ENCODE measurements around the gene RIMS1.

Gene RIMS1

DNA sequence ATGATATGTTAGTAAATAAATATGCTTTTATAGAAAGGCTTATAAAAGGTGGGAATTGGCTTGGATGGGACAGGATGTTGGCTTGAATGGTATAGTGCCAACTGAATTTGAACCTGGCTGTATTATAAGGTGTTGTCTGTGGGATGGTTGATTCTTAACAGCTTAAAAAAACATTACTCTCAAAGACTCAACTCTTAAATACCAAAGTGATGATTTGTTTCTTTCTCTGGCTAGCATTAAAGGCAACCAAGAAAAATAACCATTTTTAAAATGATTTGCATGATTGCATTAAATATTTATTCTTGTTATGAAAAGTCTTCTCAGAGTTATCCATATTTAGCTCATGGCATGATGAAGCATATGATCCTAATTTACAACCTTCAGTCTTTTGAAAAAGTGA is 216.2 kb downstream of the RIMS1 start:
- DNase-seq: no peak

DNA sequence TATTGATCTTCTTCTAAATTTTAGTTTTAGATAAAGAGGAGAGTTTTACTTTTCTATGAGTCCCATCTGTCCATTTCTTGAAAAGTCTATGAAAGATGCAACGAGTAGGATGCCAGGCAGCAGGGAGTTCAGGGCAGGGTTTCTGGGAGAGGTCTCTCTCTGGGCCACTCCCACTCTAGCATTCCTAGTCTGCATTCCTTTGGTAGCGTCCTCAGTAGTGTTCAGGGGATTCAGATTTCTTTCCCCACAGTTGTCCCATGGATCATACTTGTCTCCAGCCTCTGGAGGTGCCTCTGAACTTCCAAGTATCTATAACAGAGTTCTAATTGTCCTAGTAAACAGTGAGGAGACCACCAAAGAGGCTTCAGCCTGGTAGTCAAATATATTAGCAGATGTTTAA is 225.3 kb downstream of the RIMS1 start:
- no peak for DNase-seq

DNA sequence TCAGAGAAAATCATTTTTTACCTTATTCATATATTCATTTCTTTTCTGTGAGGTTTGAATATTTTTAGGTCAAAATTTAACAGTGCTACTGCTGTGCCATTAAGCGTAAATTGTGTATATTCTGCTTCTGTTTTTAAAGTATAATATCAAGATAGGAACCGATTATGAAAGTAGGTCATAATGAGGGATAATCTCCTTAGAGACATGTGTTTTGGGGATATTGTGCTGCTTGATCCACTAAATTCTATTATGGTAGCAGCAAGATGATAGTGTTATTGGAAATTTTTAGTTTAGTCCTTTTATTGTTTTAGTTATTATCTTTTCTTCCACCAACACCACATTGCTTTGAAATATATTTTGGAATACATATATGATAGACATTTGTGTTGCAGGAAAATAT is 244.0 kb downstream of the RIMS1 start:
- no peak for DNase-seq

DNA sequence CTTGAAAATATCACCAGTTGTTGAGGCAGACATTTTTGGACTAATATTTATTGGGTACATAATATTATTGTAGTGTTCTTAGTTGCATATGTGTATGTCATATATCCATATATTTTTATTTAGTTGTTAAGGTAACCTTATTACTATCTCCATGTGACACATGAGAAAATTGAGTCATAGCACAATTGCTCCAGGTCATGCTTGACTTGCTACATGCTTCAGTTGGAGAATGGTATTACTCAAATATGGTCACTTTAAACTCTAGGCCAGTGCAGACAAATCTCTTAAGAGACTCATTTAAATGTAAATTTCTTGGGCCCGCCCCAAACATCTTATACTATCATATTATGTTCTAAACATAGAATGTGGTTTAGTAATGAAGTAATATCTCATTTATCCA is 246.1 kb downstream of the RIMS1 start:
- DNase-seq: no peak

DNA sequence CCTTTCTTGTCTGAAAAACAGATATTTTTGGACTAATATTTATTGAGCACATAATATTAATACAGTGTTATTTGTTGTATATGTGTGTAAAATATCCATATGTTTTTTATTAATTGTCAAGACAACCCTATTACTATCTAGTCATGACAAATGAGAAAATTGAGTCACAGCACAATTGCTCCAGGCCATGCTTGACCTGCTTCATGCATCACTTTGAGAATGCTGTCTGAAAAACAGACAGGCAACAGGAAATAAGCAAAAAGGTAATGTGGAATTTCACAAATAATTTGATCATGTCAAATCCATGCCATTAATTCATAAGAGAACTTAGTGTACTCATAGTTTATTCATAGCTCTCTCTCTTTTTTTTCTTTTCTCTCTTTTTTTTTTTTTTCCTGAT is 246.5 kb downstream of the RIMS1 start:
- no peak for DNase-seq

DNA sequence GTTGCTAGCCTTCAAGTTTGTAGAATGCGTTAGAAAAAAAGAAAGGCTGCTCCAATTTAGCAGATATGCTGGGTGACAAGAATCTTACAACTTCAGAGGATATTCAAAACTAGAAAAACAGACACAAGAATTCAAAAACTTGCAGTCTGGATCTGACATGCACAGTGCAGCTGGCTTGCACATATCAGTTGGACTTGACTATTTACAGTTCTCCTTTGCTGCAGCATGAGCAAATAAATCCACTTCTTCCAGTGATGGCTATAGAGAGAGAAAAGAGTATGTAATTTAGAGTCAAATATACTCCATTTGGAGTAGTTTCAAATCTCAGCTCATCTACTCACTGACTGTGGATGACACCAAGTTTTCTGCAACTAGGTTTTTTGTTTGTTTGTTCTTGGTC is 247.0 kb downstream of the RIMS1 start:
- DNase-seq: no peak

DNA sequence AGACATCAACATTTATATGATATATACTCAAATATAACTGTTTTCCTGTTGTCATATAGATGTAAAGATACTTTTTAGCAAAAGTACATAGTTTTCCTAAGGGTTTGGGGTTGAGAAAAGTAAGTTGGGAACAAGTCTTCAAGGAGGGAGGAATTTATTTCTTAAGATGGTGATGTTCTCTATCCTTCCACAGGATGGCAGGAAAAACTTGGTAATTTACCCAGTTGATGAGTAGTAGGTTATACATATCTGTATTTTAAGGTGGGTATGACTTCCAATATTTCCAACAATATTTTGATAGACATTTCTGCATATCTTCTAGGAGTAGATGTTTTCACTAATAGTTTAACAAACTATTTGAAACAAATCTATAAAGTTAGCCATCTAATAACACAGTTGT is 254.4 kb downstream of the RIMS1 start:
- DNase-seq: no peak

DNA sequence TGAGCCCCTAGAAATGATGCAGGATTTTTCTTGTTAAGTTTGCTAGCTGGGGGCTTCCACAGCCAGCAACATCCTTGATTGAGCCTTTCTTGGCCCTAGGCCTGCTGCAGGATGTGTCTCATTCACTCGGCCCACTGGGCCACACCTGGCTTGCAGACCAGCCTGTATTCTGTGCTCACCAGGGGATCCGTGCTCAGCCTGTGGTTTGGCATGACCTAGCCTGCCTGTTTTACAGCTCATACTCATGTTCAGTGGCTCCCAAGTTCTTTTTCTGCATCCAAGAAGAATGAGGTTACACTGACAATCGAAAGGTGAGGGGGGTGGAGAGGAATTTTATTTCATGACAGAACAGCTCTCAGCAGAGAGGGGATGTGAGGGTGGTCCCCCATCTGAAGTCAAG is 263.4 kb downstream of the RIMS1 start:
- no peak for DNase-seq

DNA sequence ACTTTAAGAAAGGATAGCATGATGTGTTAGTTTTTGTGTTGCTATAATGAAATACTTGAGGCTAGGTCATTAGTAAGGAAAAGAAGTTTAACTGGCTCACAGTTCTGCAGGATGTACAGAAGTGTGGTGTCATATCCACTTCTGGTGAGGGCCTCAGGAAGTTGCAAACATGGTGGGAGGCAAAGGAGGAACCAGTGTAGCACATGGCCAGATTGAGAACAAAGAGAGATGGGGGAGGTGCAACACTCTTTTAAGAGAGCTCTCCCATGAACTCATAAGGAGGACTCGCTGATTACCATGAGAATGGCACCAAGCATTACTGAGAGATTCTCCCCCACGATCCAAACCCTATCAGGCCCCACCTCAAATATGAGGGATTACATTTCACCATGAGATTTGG is 265.4 kb downstream of the RIMS1 start:
- no peak for DNase-seq

DNA sequence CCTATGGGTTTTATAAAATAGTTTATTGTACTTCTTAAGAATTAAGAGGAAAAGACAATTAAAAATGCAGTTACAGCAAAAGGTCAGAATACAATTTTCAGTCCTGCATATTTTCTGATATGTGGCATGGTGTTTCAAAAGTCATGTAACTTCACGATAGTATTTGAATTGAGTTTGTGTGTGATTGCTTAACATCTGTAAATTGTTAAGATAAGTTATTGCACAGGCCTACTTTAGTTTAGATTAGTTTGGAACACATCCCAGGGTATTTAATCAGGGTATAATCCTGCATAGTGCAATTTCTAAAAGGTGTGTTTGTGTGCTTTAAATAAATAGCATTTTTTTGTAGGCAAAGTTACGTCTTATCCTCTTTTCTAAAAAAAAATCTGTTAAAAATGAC is 289.6 kb downstream of the RIMS1 start:
- no peak for DNase-seq

DNA sequence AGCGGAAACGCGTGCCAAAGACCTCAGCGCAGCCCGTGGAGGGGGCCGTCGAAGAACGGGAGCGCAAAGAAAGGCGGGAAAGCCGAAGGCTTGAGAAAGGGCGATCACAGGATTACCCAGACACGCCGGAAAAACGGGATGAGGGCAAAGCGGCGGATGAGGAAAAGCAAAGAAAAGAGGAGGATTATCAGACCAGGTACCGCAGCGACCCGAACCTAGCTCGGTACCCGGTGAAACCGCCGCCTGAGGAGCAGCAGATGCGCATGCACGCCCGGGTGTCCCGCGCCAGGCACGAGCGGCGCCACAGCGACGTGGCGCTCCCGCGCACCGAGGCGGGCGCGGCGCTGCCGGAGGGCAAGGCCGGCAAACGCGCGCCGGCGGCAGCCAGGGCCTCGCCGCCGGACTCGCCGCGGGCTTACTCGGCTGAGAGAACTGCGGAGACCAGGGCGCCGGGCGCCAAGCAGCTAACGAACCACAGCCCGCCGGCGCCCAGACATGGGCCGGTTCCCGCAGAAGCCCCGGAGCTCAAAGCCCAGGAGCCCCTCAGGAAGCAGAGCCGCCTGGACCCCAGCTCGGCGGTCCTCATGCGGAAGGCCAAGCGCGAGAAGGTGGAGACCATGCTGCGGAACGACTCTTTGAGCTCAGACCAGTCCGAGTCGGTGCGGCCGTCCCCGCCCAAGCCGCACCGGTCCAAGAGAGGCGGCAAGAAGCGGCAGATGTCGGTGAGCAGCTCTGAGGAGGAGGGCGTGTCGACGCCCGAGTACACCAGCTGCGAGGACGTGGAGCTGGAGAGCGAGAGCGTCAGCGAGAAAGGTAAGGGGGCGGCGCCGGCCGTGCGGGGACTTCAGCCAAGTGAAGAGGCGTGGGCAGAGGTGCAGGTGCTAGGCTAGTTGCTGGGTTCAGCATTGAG is 296.2 kb downstream of the RIMS1 start:
- peak; percentile 62 to 86 for DNase-seq

DNA sequence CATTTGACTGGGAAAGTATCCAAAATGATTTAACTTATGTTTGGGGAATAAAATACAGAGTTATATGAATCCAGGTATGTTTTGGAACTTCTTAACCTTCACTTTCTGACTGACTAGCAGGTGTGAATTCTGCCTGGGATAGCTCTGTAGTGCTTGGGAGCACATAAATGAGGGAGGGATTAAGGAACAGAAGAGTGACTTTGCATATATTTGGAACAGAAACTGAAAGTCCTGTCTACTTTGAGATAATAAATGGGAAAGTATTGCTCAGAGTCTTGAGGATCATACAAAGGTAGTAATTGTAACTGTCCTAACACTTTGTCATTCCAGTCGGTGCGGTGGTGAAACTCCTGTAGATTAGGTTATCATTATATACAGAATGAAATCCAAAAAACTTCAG is 317.6 kb downstream of the RIMS1 start:
- DNase-seq: no peak

DNA sequence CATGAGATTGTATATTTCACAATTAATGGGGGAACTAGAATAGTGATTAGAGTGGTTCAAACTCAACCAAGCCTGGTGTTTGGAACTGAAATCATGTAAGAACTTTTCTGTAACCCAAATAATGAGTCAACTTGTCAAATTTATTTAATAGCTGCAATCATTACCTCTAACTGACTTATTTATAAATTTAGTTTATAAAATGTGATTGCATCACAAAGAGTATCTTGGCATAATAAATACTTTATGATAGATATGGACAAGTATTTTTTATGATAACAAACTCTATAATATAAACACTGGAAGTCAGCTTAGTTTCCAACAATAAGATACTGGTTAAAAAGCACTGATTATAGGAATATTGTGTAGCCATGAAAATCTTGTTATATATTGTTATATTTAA is 319.1 kb downstream of the RIMS1 start:
- DNase-seq: no peak

DNA sequence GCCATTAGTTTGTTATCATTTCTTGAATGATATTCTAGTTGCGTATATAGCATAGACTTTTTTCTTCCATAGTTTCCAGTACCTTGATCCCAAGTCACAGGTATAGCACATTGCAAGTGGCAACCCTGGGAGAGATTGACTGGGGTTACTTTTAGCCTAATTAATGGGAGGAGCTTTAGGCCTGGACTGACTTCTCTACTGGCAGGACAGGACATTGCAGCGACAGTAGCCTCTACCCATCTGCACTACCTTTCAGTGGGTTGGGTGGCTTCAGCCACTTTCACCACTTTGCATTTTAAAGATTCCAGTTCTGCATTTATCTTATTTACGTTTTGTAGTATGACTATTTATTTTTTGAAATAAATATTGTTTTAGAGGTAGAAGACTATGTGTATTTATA is 320.3 kb downstream of the RIMS1 start:
- no peak for DNase-seq

DNA sequence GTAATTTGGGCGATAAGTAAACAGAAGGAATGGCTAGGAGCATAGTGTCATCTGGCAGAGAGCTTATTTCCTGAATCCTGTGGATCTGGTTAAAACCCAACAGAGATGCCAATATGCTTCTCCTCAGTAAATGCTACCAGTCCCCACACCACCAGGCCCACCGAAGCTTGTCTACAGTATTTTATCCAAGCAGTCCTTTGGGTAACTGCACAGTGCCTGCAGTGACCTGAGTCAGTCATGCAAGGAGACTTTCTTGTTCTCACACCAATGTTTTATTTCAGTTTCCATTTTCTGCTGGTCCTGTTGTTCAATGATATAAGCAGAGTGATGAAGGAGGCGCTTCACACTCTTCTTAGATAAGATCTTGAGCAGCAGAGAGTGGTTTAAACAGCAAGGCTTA is 326.3 kb downstream of the RIMS1 start:
- no peak for DNase-seq

DNA sequence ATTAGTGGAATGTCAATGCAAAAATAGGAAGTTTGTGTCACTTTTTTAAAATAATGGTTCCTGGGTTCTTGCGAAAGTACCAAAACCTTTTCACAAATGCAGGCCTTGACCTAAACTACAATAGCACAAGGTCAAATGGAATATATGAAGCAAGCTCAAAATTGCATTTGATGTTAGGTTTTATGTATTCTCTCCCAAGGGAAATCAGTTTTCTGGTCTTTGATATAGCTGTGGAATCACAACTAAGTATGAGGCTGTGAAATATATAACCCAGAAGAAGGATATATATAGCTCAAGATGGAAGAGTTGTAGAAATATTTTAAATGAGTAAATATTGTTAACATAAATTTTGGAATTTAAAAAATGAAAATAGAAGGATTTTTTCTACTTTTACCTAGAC is 327.3 kb downstream of the RIMS1 start:
- no peak for DNase-seq

DNA sequence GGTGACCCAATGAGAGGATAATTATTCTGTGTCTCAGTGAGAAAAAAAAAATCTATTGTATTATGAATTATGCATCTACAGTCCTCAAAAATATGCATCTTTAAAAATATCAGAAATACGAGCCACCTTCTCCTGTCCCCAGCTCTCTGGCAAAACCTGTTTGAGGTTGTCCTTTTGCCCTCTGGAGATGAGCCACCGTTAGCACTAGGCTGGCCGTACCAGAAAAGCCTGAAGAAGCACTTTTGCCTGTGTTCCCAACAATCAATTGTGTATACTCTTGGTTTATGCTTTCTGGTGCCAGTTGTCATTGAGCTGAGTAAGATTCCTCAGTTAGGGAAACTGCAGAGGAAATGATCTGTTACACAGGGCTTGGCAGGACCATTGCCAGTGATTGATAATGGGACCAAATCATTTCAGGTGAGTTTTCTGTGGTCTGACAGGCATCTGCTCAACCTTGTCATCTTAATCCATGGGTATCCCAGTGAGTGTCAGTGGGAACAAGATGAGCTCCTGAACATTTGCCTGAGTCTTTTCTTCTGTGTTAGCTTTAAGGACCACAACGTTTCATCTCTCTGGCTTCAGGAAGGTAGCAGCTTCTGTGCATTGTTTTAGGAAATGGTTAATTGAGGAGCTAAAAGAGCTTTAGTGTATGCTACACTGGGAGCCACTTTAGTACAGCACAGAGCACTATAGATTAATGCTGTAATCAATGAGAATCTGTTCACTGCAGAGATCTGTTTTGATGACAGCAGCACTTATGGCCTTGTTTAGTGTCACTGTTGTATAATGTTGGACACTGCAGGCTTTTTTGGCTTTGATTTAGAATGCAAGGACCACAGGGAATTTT is 330.1 kb downstream of the RIMS1 start:
- DNase-seq: peak in 1 of 2 experiments; percentile 14

DNA sequence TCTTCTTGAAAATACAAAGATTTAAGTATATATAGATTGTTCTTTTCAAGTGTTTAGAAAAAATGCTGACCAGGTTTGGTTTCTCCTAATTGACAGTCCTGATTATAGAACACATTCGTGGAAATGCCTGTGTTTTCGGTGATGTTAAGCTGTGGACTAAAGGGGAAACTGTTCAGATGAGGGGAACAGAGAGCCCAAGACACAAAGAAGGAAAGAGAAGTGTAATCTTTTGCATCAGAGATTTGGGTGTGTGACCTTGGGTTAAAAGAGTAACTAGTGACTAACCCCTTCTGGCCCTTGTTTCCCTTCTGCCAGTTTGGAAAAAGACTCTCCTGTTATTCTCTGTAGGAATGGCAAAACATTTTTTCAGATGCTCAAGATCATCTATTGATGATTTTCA is 331.3 kb downstream of the RIMS1 start:
- DNase-seq: no peak

DNA sequence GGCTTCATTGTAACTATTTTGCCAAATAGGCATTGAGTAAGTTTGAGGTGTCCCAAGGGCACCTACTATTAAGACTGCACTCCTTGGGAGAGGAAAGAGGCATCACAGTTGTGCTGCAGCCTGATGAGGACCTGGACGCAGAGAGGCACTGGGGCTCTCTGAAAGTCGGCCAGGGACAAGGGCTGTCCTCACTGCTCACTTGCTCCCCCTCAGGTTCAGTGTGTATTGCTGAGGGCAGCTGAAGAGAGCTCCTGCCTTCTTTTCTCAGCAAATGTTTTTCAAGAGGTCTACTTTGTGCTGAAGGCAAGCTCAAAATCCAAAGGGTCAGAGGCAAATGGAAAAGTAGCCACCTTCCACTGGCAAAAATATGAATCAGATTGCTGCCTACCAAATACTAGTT is 331.8 kb downstream of the RIMS1 start:
- peak; percentile 9 to 60 for DNase-seq

DNA sequence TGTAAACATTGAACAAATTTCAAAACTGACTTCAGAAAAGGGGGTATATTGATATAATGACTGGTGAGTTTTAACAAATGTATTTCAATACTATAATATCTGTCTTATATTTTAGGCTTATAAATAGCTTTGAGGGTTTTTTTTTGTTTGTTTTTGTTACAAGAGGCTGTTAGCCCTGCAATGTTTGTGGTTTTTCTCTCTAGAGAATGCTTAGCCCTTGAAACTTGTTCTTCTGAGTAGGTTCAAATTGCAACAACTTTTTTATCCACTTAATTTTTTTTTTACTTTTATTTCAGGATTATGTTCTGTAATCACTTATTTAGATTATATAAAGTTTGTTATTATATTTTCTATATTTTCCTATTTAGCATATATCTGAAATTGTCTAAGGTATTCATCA is 333.2 kb downstream of the RIMS1 start:
- no peak for DNase-seq

DNA sequence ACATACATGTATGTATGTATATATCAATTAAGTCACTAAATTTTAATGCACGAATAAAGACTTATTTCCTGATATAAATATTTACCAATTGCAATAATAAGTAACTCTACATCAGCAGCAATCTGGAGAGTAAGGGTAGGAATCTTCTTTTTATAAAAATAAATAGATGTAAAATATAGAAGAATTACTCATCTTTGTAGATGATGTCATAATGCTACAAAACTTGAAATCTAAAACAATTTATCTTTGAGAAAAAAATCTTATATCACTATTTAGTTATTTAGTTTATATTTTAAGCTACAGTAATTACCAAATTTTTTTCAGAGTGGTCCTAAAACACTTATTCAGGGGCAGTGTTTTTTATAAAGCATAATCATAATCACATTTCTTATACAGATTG is 351.7 kb downstream of the RIMS1 start:
- no peak for DNase-seq

DNA sequence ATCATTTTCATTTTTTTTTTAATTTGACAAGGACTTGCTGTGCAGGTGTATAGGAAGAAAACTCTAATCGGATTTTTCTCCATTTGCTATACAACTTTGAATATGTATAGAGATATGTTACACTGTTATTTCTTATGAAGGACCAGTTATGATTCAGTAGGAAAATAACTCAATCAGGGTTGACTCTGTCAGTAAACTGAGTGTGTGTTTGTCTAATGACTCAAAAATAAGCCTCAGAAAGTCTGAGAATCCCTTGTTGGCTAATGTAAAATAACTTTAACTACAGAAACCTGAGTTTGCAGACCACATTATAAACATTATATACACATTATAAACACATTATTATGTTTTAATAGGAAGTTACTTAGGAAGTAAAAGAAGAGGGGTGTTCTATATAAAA is 352.6 kb downstream of the RIMS1 start:
- no peak for DNase-seq

DNA sequence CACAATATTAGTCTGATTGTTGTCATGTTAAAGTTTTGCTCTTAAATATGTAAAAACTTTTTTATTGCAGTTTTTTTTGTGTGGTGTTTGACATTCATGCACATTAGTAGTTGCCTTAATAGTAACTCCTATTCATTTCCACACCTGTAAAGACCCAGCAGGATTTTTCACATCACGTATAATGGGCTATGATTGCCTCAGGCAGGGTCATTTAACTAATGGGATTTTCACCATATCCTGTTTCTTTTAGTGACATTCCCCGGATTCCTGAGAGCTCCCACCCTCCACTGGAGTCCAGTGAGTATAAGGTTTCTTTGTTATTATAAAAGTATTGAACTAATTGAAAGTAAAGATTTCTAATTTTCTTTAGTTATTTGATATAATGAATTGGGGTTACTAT is 359.2 kb downstream of the RIMS1 start:
- no peak for DNase-seq

DNA sequence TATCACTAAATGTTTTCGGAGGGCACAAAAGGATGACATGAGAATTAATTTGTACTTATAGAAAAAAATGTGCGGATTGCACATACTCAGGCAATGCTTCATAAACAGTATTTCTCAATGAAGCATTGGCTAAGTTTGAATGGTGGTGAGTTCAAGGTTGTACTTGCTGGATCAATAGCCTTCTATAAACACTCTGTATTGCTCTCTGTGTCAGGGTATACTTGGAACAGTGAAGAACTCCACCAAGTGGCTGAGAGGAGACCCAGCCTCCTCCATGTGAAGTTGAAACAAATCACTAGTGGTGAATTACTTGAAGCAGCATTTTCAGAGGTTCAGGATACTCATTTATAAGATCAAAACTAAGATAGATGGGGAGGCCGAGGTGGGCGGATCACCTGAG is 360.6 kb downstream of the RIMS1 start:
- DNase-seq: no peak

Data from NCI-H526 (cell line).